Measurements from ENCODE around the gene ALDH3A1.

ALDH3A1 gene

GRCh38 chr17:19781488-19782458, 33.7 kb upstream of the ALDH3A1 start:
- no peak for DNase-seq (ENCODE audit: low read depth, low spot score)
- ChIA-PET POLR2A (no interaction called here), CTCF (interaction anchor here (0.8 to 10.3 kb wide), 4 partner anchors 13 to 269 kb away, joined by 3 to 117 read pairs (median 4); no protein-coding TSS in a partner anchor)
- TF ChIP-seq CTCF (IDR thresholded peaks at IDR 0.05; ENCODE audit: insufficient read depth, low read length, missing control alignments), result no peak
- no peak overlapping the region for H3K4me3 ChIP-seq (ENCODE audit: low read depth, low read length)

DNA sequence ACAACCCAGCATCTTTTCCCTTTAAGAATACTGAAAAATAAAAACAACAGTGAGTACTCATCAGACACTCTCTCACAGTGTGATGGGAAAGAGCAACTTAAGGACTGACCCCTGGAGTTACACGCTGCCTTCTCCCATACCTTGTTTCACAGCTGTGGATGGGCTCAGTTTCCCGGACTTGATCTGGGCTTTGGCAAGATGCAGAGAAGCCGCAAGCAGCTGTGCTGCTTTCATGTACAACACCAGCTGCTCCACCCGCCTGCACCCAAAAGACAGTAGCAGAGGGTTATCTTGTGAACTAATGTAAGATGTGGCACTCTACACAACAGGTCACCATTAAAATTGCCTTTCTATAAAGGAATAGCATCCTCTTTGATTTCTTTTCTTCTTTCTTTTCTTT, 32.7 kb upstream of the ALDH3A1 start:
- POLR2A ChIA-PET, result no interaction called here

DNA sequence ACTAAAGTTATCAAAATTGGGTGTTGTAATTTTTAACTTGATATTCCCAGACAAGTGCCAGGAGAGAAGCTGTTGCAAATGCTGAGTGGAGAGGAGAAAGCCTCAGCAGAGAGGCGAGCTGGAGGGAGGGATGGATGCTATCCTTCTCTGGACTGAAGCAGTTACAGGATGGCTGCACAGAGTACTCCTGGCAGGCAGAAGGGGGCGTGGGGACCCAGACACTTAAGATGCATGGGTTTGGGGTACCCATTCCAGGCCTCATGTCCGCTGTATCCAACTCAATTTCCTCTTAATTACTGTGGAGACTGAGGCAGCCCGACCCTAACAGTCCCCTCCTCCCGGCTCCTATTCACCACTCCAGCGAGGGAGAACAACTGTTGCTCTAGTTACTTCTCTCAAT, 25.4 kb upstream of the ALDH3A1 start:
- POLR2A ChIA-PET, result no interaction called here
- no peak overlapping the region for H3K4me3 ChIP-seq (ENCODE audit: low read depth, low read length)
- no peak for TF ChIP-seq CTCF (IDR thresholded peaks at IDR 0.05; ENCODE audit: insufficient read depth, low read length, missing control alignments)
- CTCF ChIA-PET, result interaction anchor here (4.9 kb wide), 1 partner anchor 12 kb away, joined by 37 read pairs; no protein-coding TSS in a partner anchor
- DNase-seq (ENCODE audit: low read depth, low spot score), result no peak

More for the DNA sequence above, 32.7 kb upstream of the ALDH3A1 start:
- no peak for TF ChIP-seq CTCF (IDR thresholded peaks at IDR 0.05; ENCODE audit: insufficient read depth, low read length, missing control alignments)
- CTCF ChIA-PET, result interaction anchor here (0.8 to 10.3 kb wide), 4 partner anchors 10 to 27 kb away, joined by 3 to 117 read pairs (median 4); no protein-coding TSS in a partner anchor
- no peak overlapping the region for H3K4me3 ChIP-seq (ENCODE audit: low read depth, low read length)
- DNase-seq (ENCODE audit: low read depth, low spot score), result no peak

GRCh38 chr17:19771971-19772630, 24.0 kb upstream of the ALDH3A1 start:
- no peak overlapping the region for H3K4me3 ChIP-seq (ENCODE audit: low read depth, low read length)
- POLR2A ChIA-PET, result no interaction called here
- TF ChIP-seq CTCF (IDR thresholded peaks at IDR 0.05; ENCODE audit: insufficient read depth, low read length, missing control alignments), result no peak
- no peak for DNase-seq (ENCODE audit: low read depth, low spot score)
- CTCF ChIA-PET, result interaction anchor here (4.9 to 15.3 kb wide), 2 partner anchors 10 to 260 kb away, joined by 37 to 315 read pairs; no protein-coding TSS in a partner anchor

- DNase-seq (ENCODE audit: low read depth, low spot score), result no peak
- POLR2A ChIA-PET, result no interaction called here
- CTCF ChIA-PET, result interaction anchor here (1.1 to 15.3 kb wide), 6 partner anchors 9 to 409 kb away, joined by 3 to 315 read pairs (median 8); partner anchors contain the start of gene B9D1
- H3K4me3 ChIP-seq (ENCODE audit: low read depth, low read length), result no peak overlapping the region
- TF ChIP-seq CTCF (IDR thresholded peaks at IDR 0.05; ENCODE audit: insufficient read depth, low read length, missing control alignments), result no peak
Measured at GRCh38 chr17:19770985-19771735, 23.1 kb upstream of the ALDH3A1 start.

Measured in AG04449 (cell line).